Nephron progenitor cell (in vitro differentiated cells): Measurements from ENCODE around the gene SLC25A33.

Experiments
- DNase-seq: peaks from one replicate; pipeline ENCODE4 v3.0.0; 2021
- H3K27ac Mint-ChIP-seq: 2 replicates; pipeline ENCODE4 v1.8.0; 2021; ENCODE audit warnings: mild to moderate bottlenecking, moderate library complexity, mixed read lengths
- H3K27me3 Mint-ChIP-seq: 2 replicates; pipeline ENCODE4 v1.8.0; 2021; ENCODE audit warnings: mild to moderate bottlenecking, low read depth, mixed read lengths; ENCODE audit not compliant: poor library complexity
- H3K36me3 Mint-ChIP-seq: 2 replicates; pipeline ENCODE4 v1.8.0; 2021; ENCODE audit warnings: low read depth, mixed read lengths
- H3K4me1 Mint-ChIP-seq: 2 replicates; pipeline ENCODE4 v1.8.0; 2021; ENCODE audit warnings: mixed read lengths
- H3K4me3 Mint-ChIP-seq: 2 replicates; pipeline ENCODE4 v1.8.0; 2021; ENCODE audit warnings: mild to moderate bottlenecking, moderate library complexity, mixed read lengths
- H3K9me3 Mint-ChIP-seq: 2 replicates; pipeline ENCODE4 v1.8.0; 2021; ENCODE audit warnings: mild to moderate bottlenecking, moderate library complexity, mixed read lengths
- CTCF ChIP-seq: fragments of 200-600 bp; sonication (generic); IDR thresholded peaks from 2 replicates; pipeline ENCODE4 v1.5.0; 2021; ENCODE audit warnings: antibody characterized with exemption

Gene SLC25A33

GRCh38 chr1:9610548-9610947, 71.3 kb downstream of the SLC25A33 start:
- Mint-ChIP-seq H3K4me3 (no peak overlapping the region), H3K27me3 (no peaks in the 10 kb centered on the region), H3K36me3 (peaks cover 8% of the 10 kb centered on the region), H3K4me1 (no peaks in the 10 kb centered on the region), H3K9me3 (no peaks in the 10 kb centered on the region), H3K27ac (peak overlapping the region; percentile 45)
- DNase-seq, result no peak
- no peak for TF ChIP-seq CTCF

- Mint-ChIP-seq H3K36me3 (peaks cover 8% of the 10 kb centered on the region), H3K4me3 (no peak overlapping the region), H3K9me3 (no peaks in the 10 kb centered on the region), H3K4me1 (no peaks in the 10 kb centered on the region), H3K27me3 (no peaks in the 10 kb centered on the region), H3K27ac (no peak overlapping the region)
- DNase-seq, result no peak
- TF ChIP-seq CTCF, result no peak
Measured at GRCh38 chr1:9611716-9612115, 72.5 kb downstream of the SLC25A33 start.

- peaks cover under 1% of the 10 kb centered on the region for H3K27me3 Mint-ChIP-seq
- H3K36me3 Mint-ChIP-seq, result peaks cover 8% of the 10 kb centered on the region
- no peak overlapping the region for H3K27ac Mint-ChIP-seq
- no peaks in the 10 kb centered on the region for H3K9me3 Mint-ChIP-seq
- no peak for DNase-seq
- no peak overlapping the region for H3K4me3 Mint-ChIP-seq
- no peaks in the 10 kb centered on the region for H3K4me1 Mint-ChIP-seq
- TF ChIP-seq CTCF, result no peak
Measured at GRCh38 chr1:9612162-9612845, 73.0 kb downstream of the SLC25A33 start.

- no peak for TF ChIP-seq CTCF
- H3K36me3 Mint-ChIP-seq, result peaks cover 8% of the 10 kb centered on the region
- H3K4me1 Mint-ChIP-seq, result no peaks in the 10 kb centered on the region
- H3K27ac Mint-ChIP-seq, result no peak overlapping the region
- H3K4me3 Mint-ChIP-seq, result no peak overlapping the region
- no peaks in the 10 kb centered on the region for H3K9me3 Mint-ChIP-seq
- peaks cover 4% of the 10 kb centered on the region for H3K27me3 Mint-ChIP-seq
- no peak for DNase-seq
Measured at GRCh38 chr1:9612871-9613624, 73.8 kb downstream of the SLC25A33 start.

GRCh38 chr1:9613625-9614299, 74.5 kb downstream of the SLC25A33 start:
- Mint-ChIP-seq H3K4me3 (no peak overlapping the region), H3K9me3 (no peaks in the 10 kb centered on the region), H3K4me1 (peaks cover 1% of the 10 kb centered on the region), H3K27me3 (peaks cover 4% of the 10 kb centered on the region), H3K36me3 (peaks cover 8% of the 10 kb centered on the region), H3K27ac (peak overlapping the region; percentile 48)
- no peak for TF ChIP-seq CTCF
- DNase-seq, result no peak
